Measurements from ENCODE around the gene TACR1.

DNA sequence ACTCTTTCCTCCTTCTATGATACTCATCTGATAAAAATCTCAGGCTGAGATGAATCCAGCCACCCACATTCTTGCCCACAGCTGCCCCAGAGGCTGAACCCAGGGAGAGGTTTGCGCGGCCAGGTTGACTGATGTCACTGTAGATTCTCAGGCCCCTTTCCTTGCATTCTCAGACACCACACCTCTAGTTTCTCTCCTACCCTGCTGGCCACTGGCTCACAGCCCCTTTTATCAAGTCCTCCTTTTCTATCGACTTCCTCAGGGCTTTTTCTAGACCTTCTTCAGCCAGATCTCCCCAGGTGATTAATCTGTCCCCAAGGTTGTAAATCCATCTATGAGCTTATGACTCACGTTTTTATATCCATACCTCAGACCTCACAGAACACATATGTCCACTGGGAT, 99.8 kb downstream of the TACR1 start:
- TF ChIP-seq, protein P1, sequence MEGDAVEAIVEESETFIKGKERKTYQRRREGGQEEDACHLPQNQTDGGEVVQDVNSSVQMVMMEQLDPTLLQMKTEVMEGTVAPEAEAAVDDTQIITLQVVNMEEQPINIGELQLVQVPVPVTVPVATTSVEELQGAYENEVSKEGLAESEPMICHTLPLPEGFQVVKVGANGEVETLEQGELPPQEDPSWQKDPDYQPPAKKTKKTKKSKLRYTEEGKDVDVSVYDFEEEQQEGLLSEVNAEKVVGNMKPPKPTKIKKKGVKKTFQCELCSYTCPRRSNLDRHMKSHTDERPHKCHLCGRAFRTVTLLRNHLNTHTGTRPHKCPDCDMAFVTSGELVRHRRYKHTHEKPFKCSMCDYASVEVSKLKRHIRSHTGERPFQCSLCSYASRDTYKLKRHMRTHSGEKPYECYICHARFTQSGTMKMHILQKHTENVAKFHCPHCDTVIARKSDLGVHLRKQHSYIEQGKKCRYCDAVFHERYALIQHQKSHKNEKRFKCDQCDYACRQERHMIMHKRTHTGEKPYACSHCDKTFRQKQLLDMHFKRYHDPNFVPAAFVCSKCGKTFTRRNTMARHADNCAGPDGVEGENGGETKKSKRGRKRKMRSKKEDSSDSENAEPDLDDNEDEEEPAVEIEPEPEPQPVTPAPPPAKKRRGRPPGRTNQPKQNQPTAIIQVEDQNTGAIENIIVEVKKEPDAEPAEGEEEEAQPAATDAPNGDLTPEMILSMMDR (IDR thresholded peaks at IDR 0.05), result no peak
- no peak for TF ChIP-seq POLR2A (IDR thresholded peaks at IDR 0.05)
